Stromal cell of bone marrow (primary cell): ENCODE measurements around the gene MYEF2.

Source experiments
- DNase-seq: peaks from one replicate; pipeline ENCODE4 v3.0.0-alpha.2; 2012; ENCODE audit warnings: low read depth

The MYEF2 gene

DNA sequence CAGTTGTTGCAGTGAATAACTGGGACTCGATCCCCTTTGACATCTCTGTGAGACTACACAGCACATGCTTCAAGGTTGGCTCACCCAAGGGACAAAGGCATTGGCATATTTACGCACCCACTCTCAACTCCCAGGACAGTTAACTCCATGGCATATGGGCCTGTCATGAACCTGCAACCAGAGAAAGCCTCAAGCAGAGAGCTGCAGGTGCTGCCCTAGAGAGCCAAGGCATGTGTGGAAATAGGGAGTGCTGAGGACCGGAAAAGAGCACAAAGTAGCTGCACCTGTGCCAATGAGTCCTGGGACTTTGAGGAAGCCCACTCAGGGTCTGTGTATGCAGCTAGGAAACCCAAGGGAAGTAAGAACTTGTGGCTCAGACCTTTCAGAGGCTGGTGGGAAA is 90.3 kb downstream of the MYEF2 start:
- no peak for DNase-seq

- DNase-seq, result peak; percentile 86
Measured at GRCh38 chr15:48086576-48086975, 91.5 kb downstream of the MYEF2 start.

DNA sequence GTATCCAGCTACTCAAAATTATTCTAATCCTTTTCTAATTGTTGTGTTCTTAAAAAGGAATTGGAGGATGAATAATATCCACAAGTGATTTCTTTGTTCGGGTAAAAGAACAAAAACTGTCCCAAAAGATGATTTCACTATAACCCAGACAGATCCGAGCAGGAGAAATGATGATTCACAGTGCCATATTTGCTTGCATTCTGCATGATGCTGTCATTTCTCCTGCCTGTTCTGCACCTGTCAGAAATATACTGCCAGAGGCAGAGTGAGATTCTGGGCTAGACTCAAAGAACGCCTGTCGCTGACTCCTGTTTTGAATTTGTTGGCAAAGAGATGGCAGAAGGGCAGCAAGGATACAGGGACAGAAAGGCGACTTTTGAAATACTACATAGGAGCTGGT is 92.0 kb downstream of the MYEF2 start:
- DNase-seq, result no peak

DNA sequence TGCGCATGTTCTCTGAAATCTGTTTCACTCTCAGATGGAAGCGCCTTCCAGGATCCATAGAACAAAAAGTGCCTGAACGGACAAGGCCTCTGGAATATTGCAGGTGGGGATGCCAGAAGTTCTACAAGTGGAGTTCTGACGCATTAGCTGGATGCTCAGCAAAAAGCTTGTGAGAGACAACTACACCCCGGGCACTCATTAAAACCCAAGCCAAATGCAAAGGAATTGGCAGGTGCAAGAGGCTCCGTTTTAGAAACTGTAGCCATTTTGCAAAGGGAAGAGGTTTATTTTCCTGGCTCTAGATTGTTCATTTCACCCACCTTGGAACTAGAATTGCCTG is 92.5 kb downstream of the MYEF2 start:
- DNase-seq, result no peak

DNA sequence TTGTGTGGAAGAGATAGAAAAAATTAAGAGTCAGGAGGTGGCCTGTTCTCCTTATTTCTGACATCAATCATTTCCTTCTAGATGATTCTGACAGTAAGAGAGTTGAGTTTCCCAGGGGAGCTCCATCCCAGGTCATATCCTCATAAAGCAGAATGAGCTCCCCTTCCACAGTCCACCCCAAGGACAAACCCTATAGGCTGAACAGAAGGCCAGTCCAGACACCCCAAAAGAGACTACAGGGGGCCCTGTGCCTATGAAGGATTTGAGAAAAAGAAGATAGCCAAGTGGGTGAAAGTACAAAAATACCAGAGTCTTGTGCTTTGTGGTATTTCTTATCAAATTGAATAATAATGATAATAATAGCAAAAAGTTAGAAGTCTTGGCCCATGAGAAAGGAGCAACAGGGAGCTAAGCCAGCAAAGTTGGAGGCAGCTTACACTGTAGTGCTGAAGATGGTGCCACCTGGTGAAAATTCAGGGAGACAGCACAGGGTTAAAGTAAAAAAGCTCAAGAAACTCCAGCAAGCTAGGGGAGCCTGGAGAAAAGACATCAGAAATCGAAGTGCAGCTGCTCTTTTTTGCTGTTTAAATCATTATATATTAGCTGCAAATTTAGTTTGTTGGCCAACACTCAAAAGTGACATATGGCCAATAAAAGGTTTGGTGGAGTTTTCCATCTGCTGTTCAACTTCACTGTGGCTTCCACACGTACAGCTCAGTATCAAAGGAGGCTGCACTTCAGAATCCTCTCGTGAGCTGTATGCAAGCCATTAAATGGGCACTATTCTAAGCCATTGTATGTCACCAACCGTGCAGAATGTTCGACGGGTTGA is 93.1 kb downstream of the MYEF2 start:
- no peak for DNase-seq
